ENCODE data around the gene MYD88. TPM values are rescaled to one million over a fixed set of nuclear protein-coding genes. Genes with fewer than 3 reads are reported as not detected.
"Not testable (repeated sequence)": the region's sequence is repeated elsewhere in the genome, so short reads cannot be mapped to it uniquely, and the experiment has no call there.

Gene MYD88
- polyA plus RNA-seq, 1 experiment: 32.4 TPM

DNA sequence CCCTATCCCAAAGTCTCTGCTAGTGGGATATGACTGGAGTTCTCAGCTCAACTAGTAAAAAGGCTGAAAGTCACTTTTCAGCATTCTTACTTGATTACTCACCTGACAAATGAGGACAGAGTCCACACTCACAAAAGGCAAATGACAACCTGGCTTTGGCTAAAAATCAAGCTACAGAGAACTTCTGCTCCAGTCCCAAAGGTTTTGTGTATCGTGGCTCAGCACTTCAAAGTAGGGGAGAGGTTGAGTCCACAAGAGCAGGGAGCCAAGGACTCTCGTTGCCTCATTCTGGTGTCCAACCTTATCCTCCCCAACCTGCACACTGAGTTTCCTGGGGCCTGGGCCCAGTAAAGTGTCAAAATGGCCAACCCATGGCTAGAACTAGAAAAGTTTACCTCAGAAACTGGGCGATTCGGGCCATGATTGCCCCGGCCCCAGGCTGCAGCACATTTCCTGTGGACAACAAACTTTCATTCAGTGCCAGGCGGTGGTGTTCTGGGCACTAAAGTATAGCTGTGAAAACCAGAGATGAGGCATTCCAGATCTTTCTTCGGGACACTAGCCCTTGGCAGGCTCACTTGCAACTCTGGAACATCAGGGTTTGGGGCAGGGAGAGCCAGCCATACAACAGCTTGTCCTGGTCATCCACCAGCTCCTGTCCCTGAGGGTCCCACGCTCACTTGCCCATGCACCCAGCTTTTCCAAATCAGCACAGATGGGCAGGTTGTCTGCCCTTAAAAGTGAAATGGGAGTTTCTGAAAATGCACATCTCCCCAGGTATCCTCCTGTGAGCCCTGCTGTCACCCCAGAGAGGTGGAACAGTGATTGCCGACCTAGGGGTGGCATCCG lies 4.7 kb upstream of the MYD88 start:
- ChIA-PET POLR2A (no interaction called here), CTCF (interaction anchor here (1.0 kb wide), 1 partner anchor 114 kb away, joined by 4 read pairs; no protein-coding TSS in a partner anchor)
- Histone ChIP-seq H3K27ac (ENCODE audit: low read depth, low read length) (no peak overlapping the region), H3K4me3 (ENCODE audit: low read depth, low read length) (no peak overlapping the region), H3K9me3 (ENCODE audit: control insufficient read depth, insufficient read depth, low read length) (no peaks in the 10 kb centered on the region; the same call in 1 of the 2 replicates), H3K27me3 (ENCODE audit: control insufficient read depth, insufficient read depth, low read length) (no peaks in the 10 kb centered on the region)
- TF ChIP-seq, protein P1, sequence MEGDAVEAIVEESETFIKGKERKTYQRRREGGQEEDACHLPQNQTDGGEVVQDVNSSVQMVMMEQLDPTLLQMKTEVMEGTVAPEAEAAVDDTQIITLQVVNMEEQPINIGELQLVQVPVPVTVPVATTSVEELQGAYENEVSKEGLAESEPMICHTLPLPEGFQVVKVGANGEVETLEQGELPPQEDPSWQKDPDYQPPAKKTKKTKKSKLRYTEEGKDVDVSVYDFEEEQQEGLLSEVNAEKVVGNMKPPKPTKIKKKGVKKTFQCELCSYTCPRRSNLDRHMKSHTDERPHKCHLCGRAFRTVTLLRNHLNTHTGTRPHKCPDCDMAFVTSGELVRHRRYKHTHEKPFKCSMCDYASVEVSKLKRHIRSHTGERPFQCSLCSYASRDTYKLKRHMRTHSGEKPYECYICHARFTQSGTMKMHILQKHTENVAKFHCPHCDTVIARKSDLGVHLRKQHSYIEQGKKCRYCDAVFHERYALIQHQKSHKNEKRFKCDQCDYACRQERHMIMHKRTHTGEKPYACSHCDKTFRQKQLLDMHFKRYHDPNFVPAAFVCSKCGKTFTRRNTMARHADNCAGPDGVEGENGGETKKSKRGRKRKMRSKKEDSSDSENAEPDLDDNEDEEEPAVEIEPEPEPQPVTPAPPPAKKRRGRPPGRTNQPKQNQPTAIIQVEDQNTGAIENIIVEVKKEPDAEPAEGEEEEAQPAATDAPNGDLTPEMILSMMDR (IDR thresholded peaks at IDR 0.05; ENCODE audit: low read depth, low read length): no peak
- no peak for DNase-seq (ENCODE audit: low read depth, low spot score)

DNA sequence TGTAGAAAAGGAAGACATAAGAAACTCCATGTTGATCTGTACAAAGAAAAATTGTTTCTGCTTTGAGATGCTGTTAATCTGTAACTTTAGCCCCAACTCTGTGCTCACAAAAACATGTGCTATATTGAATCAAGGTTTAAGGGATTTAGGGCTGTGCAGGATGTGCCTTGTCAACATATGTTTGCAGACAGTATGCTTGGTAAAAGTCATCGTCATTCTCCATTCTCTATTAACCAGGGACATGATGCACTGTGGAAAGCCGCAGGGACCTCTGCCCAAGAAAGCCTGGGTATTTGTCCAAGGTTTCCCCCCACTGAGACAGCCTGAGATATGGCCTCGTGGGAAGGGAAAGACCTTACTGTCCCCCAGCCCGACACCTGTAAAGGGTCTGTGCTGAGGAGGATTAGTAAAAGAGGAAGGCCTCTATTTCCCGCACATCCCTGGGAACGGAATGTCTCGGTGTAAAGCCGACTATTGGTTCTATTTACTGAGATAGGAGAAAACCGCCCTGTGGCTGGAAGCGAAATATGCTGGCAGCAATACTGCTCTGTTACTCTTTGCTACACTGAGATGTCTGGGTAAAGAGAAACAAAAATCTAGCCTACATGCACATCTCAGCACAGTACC lies 3.8 kb upstream of the MYD88 start:
- DNase-seq (ENCODE audit: low read depth, low spot score); H3K27ac ChIP-seq (ENCODE audit: low read depth, low read length); CTCF ChIA-PET; H3K27me3 ChIP-seq (ENCODE audit: control insufficient read depth, insufficient read depth, low read length); H3K4me3 ChIP-seq (ENCODE audit: low read depth, low read length); H3K9me3 ChIP-seq (ENCODE audit: control insufficient read depth, insufficient read depth, low read length); POLR2A ChIA-PET: not testable (repeated sequence)

DNA sequence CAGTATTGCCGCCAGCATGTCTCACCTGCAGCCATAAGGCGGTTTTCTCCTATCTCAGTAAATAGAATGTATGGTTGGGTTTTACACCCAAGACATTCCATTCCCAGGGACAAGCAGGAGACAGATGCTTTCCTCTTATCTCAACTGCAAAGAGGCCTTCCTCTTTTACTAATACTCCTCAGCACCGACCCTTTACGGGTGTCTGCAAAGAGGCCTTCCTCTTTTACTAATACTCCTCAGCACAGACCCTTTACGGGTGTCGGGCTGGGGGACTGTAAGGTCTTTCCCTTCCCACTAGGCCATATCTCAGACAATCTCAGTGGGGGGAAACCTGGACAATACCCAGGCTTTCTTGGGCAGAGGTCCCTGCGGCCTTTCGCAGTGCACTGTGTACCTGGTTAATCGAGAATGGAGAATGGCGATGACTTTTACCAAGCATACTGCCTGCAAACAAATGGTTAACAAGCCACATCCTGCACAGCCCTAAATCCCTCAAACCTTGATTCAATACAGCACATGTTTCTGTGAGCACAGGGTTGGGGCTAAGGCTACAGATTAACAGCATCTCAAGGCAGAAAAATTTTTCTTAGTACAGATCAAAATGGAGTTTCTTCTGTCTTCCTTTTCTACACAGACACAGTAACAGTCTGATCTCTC lies 2.7 kb upstream of the MYD88 start:
- ChIA-PET CTCF (interaction anchor here (1.6 to 2.6 kb wide), 3 partner anchors 112 to 345 kb away, joined by 4 to 13 read pairs (median 9); partner anchors contain the start of gene XYLB), POLR2A (interaction anchor here (2.2 kb wide), 1 partner anchor 30 kb away, joined by 27 read pairs; the partner anchor contains the start of gene OXSR1)
- DNase-seq (ENCODE audit: low read depth, low spot score); H3K27me3 ChIP-seq (ENCODE audit: control insufficient read depth, insufficient read depth, low read length); H3K9me3 ChIP-seq (ENCODE audit: control insufficient read depth, insufficient read depth, low read length): not testable (repeated sequence)
- peak overlapping the region; percentile 61 for H3K27ac ChIP-seq (ENCODE audit: low read depth, low read length)
- H3K4me3 ChIP-seq (ENCODE audit: low read depth, low read length): peak overlapping the region; percentile 88

DNA sequence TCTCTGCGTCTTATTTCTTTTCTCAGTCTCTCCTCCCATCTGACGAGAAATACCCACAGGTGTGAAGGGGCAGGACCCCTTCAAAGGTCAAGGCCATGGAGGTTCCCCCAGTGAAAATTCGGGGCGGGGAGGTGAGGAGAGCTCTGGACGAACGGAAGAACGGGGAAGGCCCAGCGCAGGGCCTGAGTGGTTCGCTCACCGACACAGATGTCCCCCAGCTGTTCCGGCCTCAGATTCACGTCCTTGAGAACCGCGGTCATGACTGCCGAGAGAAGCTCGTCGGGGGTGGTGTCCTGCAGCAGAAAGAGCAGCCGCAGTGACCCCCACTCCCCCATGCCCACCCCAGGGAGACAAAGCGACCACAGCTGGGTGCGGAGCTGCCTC lies 2.1 kb upstream of the MYD88 start:
- Histone ChIP-seq H3K4me3 (ENCODE audit: low read depth, low read length) (peak overlapping the region; percentile 88), H3K27ac (ENCODE audit: low read depth, low read length) (peak overlapping the region; percentile 61)

DNA sequence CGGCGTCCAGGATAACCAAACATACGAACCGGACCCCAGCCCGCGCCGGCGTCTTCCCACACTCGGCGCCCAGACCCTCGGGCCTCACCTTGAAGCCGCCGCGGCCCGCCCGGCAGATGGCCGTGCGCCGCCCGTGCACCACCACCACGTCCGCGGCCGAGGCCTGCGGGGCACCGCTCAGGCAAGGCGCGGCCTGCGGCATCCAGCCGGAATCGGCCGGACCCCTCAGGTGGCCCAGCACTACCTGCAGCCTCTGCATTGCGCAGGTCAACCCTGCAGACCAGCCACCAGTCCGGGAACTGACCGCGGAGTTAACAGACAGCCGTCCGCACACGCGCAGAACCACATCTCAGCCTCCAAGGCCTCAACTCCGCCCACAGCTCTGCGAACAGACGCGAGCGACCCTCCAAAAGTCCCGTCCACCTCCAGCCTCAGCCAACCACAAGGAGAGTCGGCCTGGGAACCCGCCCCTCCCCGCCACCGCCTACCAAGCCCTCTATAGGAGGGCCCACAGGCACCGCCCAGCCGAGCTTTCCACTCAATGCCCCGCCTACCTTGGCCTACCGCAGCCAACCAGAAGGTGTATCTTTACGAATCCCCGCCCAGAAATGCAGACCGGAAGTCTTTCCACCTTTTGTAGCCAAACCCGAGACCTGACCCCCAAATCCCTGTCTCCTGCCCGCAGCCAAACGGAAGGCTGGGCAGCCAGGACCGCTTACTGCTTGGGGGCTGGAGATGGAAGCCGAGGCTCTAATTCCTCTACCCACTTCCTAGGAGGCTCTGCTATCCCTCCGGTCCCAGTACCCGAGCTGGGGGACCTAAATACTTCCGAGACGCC lies 1.5 kb upstream of the MYD88 start, which contains the start of gene ACAA1:
Gene ACAA1 (minus strand): TSS at position 351 of the 838 bp plus-strand sequence. CDS start 92 bp downstream, at position 259.
- POLR2A ChIA-PET: interaction anchor here (1.0 to 2.2 kb wide), 6 partner anchors 9 to 119 kb away, joined by 3 to 27 read pairs (median 4); partner anchors contain the start of gene OXSR1
- CTCF ChIA-PET: interaction anchor here (0.6 to 2.6 kb wide), 6 partner anchors 110 to 360 kb away, joined by 3 to 13 read pairs (median 6); partner anchors contain the start of genes EXOG and XYLB
- DNase-seq (ENCODE audit: low read depth, low spot score): peak; percentile 97
- TF ChIP-seq, protein P1 (IDR thresholded peaks at IDR 0.05; ENCODE audit: low read depth, low read length): no peak
- no peaks in the 10 kb centered on the region for H3K27me3 ChIP-seq (ENCODE audit: control insufficient read depth, insufficient read depth, low read length)
- H3K27ac ChIP-seq (ENCODE audit: low read depth, low read length): peak within 1 kb of the TSS; percentile 89
- peak within 1 kb of the TSS; percentile 88 for H3K4me3 ChIP-seq (ENCODE audit: low read depth, low read length)
- H3K9me3 ChIP-seq (ENCODE audit: control insufficient read depth, insufficient read depth, low read length): no peaks in the 10 kb centered on the region; the same call in 1 of the 2 replicates

More for the DNA sequence above, 2.1 kb upstream of the MYD88 start:
- DNase-seq (ENCODE audit: low read depth, low spot score): peak; percentile 8
- no peaks in the 10 kb centered on the region for H3K27me3 ChIP-seq (ENCODE audit: control insufficient read depth, insufficient read depth, low read length)
- POLR2A ChIA-PET: interaction anchor here (1.1 to 2.2 kb wide), 4 partner anchors 8 to 111 kb away, joined by 3 to 27 read pairs (median 5); partner anchors contain the start of gene OXSR1
- H3K9me3 ChIP-seq (ENCODE audit: control insufficient read depth, insufficient read depth, low read length): no peaks in the 10 kb centered on the region; the same call in 1 of the 2 replicates
- TF ChIP-seq, protein P1 (IDR thresholded peaks at IDR 0.05; ENCODE audit: low read depth, low read length): no peak
- CTCF ChIA-PET: interaction anchor here (1.0 to 2.6 kb wide), 5 partner anchors 111 to 360 kb away, joined by 3 to 13 read pairs (median 8); partner anchors contain the start of genes EXOG and XYLB

All from AG04450 (cell line).